Epithelial cell of proximal tubule (primary cell): Measurements from ENCODE around the gene CXCL5. TPM values are rescaled to one million over a fixed set of nuclear protein-coding genes. Genes with fewer than 3 reads are reported as not detected.

ENCODE experiments used
- DNase-seq: peaks from one replicate; pipeline ENCODE4 v3.0.0-alpha.2; 2011; ENCODE audit warnings: low read depth
- H3K4me3 ChIP-seq: 2 replicates; pipeline ENCODE4 v1.5.1; 2011; ENCODE audit warnings: low read depth, mild to moderate bottlenecking, low read length
- total RNA-seq: library from RNA; depleted of rRNA; stranded (reverse); fragments of >200 nt; gene quantifications from 2 replicates; pipeline ENCODE4 v1.2.3, GENCODE V29; 2015
- TF ChIP-seq, protein P1 (sequence below): conservative IDR thresholded peaks from 2 replicates; pipeline ENCODE4 v1.5.1; 2012; ENCODE audit warnings: low read depth, mild to moderate bottlenecking, low read length

The CXCL5 gene
- total RNA-seq, 1 donor from 2014 or later: 32.3 TPM

DNA sequence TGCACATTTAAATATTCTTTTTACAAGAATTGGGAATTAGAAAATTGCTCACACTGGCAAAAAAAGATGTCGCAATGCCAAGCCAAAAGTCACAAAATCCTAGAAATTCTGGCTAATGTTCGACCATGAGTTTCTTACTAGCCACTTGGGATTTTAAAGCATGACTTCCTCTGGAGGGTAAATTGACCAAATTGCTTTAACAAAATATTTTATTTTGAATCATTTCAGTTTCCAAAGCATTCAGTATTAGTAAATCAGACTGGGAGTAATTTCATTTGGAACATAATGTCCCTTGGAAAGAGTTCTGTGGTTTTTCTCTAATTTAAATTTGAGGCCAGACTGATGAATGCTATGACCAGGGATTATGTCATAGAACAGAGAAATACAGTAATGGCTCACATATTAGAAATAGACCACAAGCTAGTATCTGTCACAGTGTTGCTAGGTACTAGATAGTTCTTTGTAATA is 7.6 kb upstream of the CXCL5 start:
- TF ChIP-seq, protein P1, sequence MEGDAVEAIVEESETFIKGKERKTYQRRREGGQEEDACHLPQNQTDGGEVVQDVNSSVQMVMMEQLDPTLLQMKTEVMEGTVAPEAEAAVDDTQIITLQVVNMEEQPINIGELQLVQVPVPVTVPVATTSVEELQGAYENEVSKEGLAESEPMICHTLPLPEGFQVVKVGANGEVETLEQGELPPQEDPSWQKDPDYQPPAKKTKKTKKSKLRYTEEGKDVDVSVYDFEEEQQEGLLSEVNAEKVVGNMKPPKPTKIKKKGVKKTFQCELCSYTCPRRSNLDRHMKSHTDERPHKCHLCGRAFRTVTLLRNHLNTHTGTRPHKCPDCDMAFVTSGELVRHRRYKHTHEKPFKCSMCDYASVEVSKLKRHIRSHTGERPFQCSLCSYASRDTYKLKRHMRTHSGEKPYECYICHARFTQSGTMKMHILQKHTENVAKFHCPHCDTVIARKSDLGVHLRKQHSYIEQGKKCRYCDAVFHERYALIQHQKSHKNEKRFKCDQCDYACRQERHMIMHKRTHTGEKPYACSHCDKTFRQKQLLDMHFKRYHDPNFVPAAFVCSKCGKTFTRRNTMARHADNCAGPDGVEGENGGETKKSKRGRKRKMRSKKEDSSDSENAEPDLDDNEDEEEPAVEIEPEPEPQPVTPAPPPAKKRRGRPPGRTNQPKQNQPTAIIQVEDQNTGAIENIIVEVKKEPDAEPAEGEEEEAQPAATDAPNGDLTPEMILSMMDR: no peak
- DNase-seq: peak; percentile 69
- H3K4me3 ChIP-seq: no peak overlapping the region

DNA sequence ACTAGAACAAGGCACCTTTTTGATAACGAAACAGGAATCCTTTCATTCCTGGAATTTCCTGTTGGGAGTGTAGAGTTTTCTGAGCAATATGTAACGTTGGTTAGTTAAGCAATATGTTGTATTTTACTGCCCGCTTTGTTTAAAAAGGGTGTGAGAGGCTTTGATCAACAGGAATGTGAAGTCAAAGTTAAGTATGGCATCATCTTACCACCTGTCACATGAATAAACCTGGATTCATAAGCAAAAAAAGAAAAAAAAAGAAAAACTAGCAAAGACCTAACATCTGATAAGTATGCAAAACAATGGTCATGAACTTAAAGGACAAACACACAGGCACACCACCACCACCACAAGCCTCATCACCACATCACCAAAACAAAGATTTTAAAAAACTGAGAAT is 7.1 kb upstream of the CXCL5 start:
- H3K4me3 ChIP-seq: no peak overlapping the region
- peak; percentile 56 for DNase-seq
- TF ChIP-seq, protein P1: no peak

DNA sequence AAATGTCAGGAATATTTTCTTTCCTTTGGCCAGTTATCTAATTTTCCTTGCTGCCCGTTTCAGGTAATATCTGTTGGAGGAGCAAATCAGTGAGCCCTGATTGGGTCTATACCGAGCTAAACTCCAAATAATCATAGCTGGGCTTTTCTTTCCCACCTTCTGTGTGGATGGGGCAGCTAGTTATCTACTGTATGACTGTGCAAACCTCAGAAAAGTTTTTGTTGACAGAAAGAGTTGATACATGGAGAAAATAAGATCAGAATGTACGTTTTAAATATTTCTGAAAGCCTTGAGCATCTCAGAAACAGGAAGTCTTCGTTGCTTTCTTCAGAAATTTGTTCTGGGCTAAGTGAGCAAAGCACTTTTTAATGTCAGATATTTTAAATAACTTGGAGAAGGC is 6.2 kb upstream of the CXCL5 start:
- TF ChIP-seq, protein P1: no peak
- no peak overlapping the region for H3K4me3 ChIP-seq
- DNase-seq: no peak

DNA sequence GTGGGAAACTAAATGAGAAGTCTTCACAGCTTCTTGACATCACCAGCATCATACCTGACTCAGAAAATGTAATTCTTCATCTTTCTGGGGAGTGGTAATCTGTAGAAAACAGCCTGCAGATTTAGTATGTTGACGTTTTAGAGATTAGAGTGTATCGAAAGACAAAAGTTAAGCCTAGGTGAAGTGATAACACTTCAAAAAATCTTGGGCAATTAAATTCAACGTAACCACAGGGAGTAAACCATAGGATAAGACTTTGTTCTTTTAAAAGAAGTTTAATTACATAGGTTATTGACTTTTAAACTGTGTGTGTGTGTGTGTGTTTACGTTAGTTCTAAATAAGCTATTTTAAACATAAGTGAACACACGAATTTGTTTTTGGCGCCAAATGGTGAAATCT is 1.8 kb upstream of the CXCL5 start:
- H3K4me3 ChIP-seq: no peak overlapping the region
- no peak for DNase-seq

DNA sequence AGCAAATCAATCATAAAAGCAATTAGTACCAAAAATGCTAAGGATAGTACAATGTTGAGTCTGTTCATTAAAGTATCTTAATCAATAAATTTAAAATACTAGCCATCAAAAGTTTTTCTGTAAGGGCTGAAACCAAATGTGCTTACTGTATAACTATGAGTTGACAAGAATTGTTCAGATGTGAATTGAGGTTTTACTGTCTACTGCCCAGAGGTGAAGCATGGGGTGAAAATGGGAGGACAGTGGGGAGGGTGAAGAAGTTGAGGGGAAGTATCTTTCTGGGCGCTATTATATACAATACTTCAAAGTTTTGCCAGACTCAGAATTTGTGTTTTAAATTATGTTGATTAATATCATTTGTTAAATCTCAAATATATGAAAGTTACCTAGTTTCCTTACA is 6.4 kb downstream of the CXCL5 start:
- H3K4me3 ChIP-seq: no peak overlapping the region
- no peak for DNase-seq
- TF ChIP-seq, protein P1: no peak

More for the DNA sequence above, 1.8 kb upstream of the CXCL5 start:
- TF ChIP-seq, protein P1: no peak

DNA sequence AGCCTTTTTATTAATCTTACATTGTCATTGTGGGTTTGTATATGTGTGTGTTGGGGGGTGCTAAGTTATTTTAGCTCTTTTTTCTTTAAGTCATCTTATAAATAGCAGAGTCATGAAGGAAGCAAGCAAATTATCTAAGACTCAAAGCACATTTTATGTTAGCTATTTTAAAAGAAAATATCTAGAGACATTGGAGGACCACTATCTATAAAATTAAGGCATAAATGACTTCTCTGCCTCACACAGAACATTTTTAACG is 6.8 kb downstream of the CXCL5 start:
- DNase-seq: no peak
- H3K4me3 ChIP-seq: no peak overlapping the region
- TF ChIP-seq, protein P1: no peak

DNA sequence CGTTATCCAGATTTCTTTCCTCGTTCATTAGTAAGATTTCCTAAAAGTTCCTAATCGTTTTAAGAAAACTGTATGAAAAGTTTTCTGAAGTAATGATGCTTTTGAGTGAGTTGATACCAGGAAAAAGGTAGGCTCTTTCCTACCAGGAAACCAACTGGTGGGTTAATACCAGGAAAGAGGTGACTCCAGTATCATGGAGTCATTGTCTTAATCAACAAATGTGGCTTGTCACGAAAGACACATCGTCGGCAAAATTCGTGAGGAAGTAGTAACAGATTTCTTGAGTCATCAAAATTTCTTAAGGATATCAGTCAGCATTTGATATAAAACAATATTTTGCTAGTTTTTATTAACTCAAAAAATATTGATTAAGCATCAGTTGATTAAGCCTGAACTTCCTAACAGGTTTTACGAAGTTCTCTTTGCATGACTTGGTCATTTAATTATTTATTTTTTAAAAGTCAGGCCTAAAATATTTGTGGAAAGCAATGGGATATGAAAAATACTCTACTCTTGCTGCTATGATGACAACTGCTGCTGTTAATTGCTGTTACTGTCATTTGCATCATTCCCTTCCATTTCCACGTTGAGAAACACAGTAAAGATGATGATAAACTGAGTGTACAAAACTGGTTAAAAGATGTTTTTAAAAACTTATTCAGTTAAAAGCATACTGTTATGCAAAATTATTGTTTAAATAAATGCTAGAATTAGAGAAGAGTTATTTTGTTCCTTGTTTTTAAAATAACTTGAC is 7.3 kb downstream of the CXCL5 start:
- TF ChIP-seq, protein P1: no peak
- H3K4me3 ChIP-seq: no peak overlapping the region

More for the DNA sequence above, 7.3 kb downstream of the CXCL5 start:
- no peak for DNase-seq
